ENCODE measurements around the gene PDZD2.
A peak's percentile ranks its signal among the peaks of the same experiment; 100 is the strongest.

PDZD2 gene

GRCh38 chr5:31855134-31856040, 216.5 kb downstream of the PDZD2 start:
- TF ChIP-seq CTCF (IDR thresholded peaks at IDR 0.05; ENCODE audit: insufficient read depth, low read depth, low read length, missing control alignments) = peak; percentile 48
- peak; percentile 54 for DNase-seq (ENCODE audit: low read depth)
- H3K4me3 ChIP-seq (ENCODE audit: low read length) = peak overlapping the region; percentile 87

GRCh38 chr5:31859096-31859495, 220.2 kb downstream of the PDZD2 start:
- DNase-seq (ENCODE audit: low read depth) = no peak
- TF ChIP-seq CTCF (IDR thresholded peaks at IDR 0.05; ENCODE audit: insufficient read depth, low read depth, low read length, missing control alignments) = no peak
- no peak overlapping the region for H3K4me3 ChIP-seq (ENCODE audit: low read length)

GRCh38 chr5:31860278-31860677, 221.3 kb downstream of the PDZD2 start:
- no peak overlapping the region for H3K4me3 ChIP-seq (ENCODE audit: low read length)

GRCh38 chr5:31860726-31861433, 221.9 kb downstream of the PDZD2 start:
- TF ChIP-seq CTCF (IDR thresholded peaks at IDR 0.05; ENCODE audit: insufficient read depth, low read depth, low read length, missing control alignments) = no peak
- DNase-seq (ENCODE audit: low read depth) = peak; percentile 70
- no peak overlapping the region for H3K4me3 ChIP-seq (ENCODE audit: low read length)

More at GRCh38 chr5:31860278-31860677, 221.3 kb downstream of the PDZD2 start:
- DNase-seq (ENCODE audit: low read depth) = peak; percentile 14
- no peak for TF ChIP-seq CTCF (IDR thresholded peaks at IDR 0.05; ENCODE audit: insufficient read depth, low read depth, low read length, missing control alignments)

GRCh38 chr5:31861601-31862000, 222.7 kb downstream of the PDZD2 start:
- no peak for TF ChIP-seq CTCF (IDR thresholded peaks at IDR 0.05; ENCODE audit: insufficient read depth, low read depth, low read length, missing control alignments)
- DNase-seq (ENCODE audit: low read depth) = no peak
- H3K4me3 ChIP-seq (ENCODE audit: low read length) = no peak overlapping the region

- H3K4me3 ChIP-seq (ENCODE audit: low read length) = no peak overlapping the region
- no peak for TF ChIP-seq CTCF (IDR thresholded peaks at IDR 0.05; ENCODE audit: insufficient read depth, low read depth, low read length, missing control alignments)
- DNase-seq (ENCODE audit: low read depth) = no peak
Observed at GRCh38 chr5:31863991-31864411, 225.1 kb downstream of the PDZD2 start.

Data from epithelial cell of esophagus (primary cell).